Natural killer cell (primary cell): Measurements from ENCODE around the gene GAS2. TPM values are rescaled to one million over a fixed set of nuclear protein-coding genes. Genes with fewer than 3 reads are reported as not detected.

Experiments used
- ATAC-seq, 3 donors: fragments of 150-1000 bp in 2 of 3; fragments of 200-7000 bp in 1 of 3; cut with Tn5 transposase; 1 replicate in 1 of 3; 2 replicates in 2 of 3; pipeline ENCODE4 v1.10.0; 2021; ENCODE audit warnings: mild to moderate bottlenecking in 2 of 3, moderate library complexity in 2 of 3
- DNase-seq, 2 donors: peaks; one replicate each; pipeline versions ENCODE4 v3.0.0 to v3.0.0-alpha.2; 2013 to 2021; ENCODE audit warnings: mixed read lengths in 1 of 2
- H3K27ac ChIP-seq: one replicate; pipeline ENCODE4 v1.5.1; 2013; ENCODE audit warnings: mild to moderate bottlenecking, low read length
- H3K27me3 ChIP-seq: one replicate; pipeline ENCODE4 v1.6.1; 2013; ENCODE audit warnings: low read length; ENCODE audit not compliant: control insufficient read depth, insufficient read depth
- H3K36me3 ChIP-seq: one replicate; pipeline ENCODE4 v1.6.1; 2013; ENCODE audit warnings: low read length; ENCODE audit not compliant: control insufficient read depth, insufficient read depth
- H3K4me1 ChIP-seq: one replicate; pipeline ENCODE4 v1.6.1; 2013; ENCODE audit warnings: low read length; ENCODE audit not compliant: control insufficient read depth, insufficient read depth
- H3K4me3 ChIP-seq: one replicate; pipeline ENCODE4 v1.5.1; 2013; ENCODE audit warnings: low read length
- H3K9me3 ChIP-seq: one replicate; pipeline ENCODE4 v1.6.1; 2013; ENCODE audit warnings: low read length; ENCODE audit not compliant: control insufficient read depth, insufficient read depth
- H3K27ac Mint-ChIP-seq, 2 donors: one replicate each; pipeline ENCODE4 v1.8.0; 2022; ENCODE audit warnings: mild to moderate bottlenecking in 2 of 2, mixed read lengths in 2 of 2, moderate library complexity in 1 of 2
- H3K27me3 Mint-ChIP-seq, 2 donors: one replicate each; pipeline ENCODE4 v1.8.0; 2022; ENCODE audit warnings: low read depth in 2 of 2, mixed read lengths in 2 of 2
- H3K36me3 Mint-ChIP-seq: one replicate; pipeline ENCODE4 v1.8.0; 2022; ENCODE audit warnings: mixed read lengths
- H3K4me1 Mint-ChIP-seq, 2 donors: one replicate each; pipeline ENCODE4 v1.8.0; 2022; ENCODE audit warnings: mixed read lengths in 2 of 2
- H3K4me3 Mint-ChIP-seq: one replicate; pipeline ENCODE4 v1.8.0; 2022; ENCODE audit warnings: mild to moderate bottlenecking, moderate library complexity, mixed read lengths
- H3K9me3 Mint-ChIP-seq, 2 donors: one replicate each; pipeline ENCODE4 v1.8.0; 2022; ENCODE audit warnings: mixed read lengths in 2 of 2
- whole genome bisulfite sequencing: methylation state at CpG from one replicate; pipeline ENCODE4 v1.1.7; 2013; ENCODE audit warnings: missing lambda C conversion rate; ENCODE audit not compliant: insufficient coverage; 5-methylcytosine and 5-hydroxymethylcytosine counted together
- intact Hi-C: fragments of 100-400 bp; cut with micrococcal nuclease; formaldehyde crosslinking; loops from one replicate; pipeline ENCODE4 v1.14.2; 2022
- total RNA-seq, 4 donors: library from RNA; stranded (reverse); fragments of 120-200 nt in 1 of 4; gene quantifications; one replicate each; pipeline versions ENCODE4 v1.2.3 to v1.2.4, GENCODE V29; 2013 to 2022
- TF ChIP-seq, protein P1 (sequence below): fragments of 200-600 bp; IDR thresholded peaks from one replicate; pipeline ENCODE4 v1.8.0; 2022; ENCODE audit warnings: antibody characterized with exemption

GAS2 gene
- total RNA-seq, 3 donors from 2014 or later (not counting 1 experiment from before 2014, with no cell fraction given): 2.0 to 3.5 (median 2.5) TPM

DNA sequence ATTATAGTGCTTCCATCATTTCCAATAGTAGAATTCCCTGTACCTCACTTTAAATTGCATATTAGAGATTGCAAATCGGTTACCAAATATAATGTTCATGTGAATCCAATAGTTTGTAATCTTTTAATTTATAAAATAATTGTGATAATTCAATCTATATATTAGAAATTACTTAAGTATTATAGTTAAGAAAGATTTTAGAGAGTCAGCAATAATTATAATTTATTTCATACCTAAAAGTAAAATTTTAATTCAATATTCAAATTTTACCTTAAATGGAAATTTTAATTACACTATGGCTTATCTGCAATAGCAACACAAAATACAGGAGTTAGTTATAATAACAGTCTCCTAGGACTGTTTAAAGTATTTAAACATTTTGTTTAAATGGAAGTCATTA is 180.3 kb downstream of the GAS2 start:
- no peaks in the 10 kb centered on the region for H3K27me3 Mint-ChIP-seq
- H3K9me3 ChIP-seq: no peaks in the 10 kb centered on the region
- no peaks in the 10 kb centered on the region for H3K9me3 Mint-ChIP-seq
- H3K27ac ChIP-seq: no peak overlapping the region
- H3K27me3 ChIP-seq: no peaks in the 10 kb centered on the region
- DNase-seq (no peak), ATAC-seq (no peak)
- intact Hi-C loops: no loop called here
- no peaks in the 10 kb centered on the region for H3K36me3 ChIP-seq
- no CpG with 5 or more reads among the region's 1 CpG for WGBS
- H3K4me1 Mint-ChIP-seq: no peaks in the 10 kb centered on the region
- TF ChIP-seq, protein P1, sequence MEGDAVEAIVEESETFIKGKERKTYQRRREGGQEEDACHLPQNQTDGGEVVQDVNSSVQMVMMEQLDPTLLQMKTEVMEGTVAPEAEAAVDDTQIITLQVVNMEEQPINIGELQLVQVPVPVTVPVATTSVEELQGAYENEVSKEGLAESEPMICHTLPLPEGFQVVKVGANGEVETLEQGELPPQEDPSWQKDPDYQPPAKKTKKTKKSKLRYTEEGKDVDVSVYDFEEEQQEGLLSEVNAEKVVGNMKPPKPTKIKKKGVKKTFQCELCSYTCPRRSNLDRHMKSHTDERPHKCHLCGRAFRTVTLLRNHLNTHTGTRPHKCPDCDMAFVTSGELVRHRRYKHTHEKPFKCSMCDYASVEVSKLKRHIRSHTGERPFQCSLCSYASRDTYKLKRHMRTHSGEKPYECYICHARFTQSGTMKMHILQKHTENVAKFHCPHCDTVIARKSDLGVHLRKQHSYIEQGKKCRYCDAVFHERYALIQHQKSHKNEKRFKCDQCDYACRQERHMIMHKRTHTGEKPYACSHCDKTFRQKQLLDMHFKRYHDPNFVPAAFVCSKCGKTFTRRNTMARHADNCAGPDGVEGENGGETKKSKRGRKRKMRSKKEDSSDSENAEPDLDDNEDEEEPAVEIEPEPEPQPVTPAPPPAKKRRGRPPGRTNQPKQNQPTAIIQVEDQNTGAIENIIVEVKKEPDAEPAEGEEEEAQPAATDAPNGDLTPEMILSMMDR: no peak
- H3K4me1 ChIP-seq: no peaks in the 10 kb centered on the region
- no peaks in the 10 kb centered on the region for H3K36me3 Mint-ChIP-seq
- no peak overlapping the region for H3K27ac Mint-ChIP-seq
- H3K4me3 ChIP-seq: no peak overlapping the region
- no peak overlapping the region for H3K4me3 Mint-ChIP-seq

DNA sequence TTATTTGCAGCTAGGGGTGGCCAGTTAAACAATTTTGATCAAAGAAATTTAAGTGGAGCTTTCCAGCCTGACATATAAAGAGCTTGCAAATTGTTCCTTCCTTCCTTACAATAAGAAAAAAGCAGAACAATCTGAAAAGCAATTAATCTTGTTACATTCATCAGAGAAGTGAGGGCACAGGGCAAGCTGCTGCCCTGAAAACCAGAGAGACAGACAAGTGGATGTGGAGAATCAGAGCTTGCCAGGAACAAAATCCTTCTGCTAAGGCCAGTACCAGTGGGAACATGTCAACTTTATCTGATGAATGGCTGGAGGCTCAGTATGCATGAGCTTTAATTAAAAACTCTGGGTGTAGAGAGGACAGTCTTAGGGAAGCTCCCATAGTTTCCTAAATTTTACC is 185.1 kb downstream of the GAS2 start:
- intact Hi-C loops: no loop called here
- no peak overlapping the region for H3K4me3 ChIP-seq
- Mint-ChIP-seq H3K27me3 (peaks cover 7 to 9% of the 10 kb centered on the region in 2 donors), H3K27ac (no peak overlapping the region), H3K9me3 (peaks cover 0 to 3% of the 10 kb centered on the region in 2 donors), H3K4me3 (no peak overlapping the region), H3K4me1 (no peaks in the 10 kb centered on the region), H3K36me3 (no peaks in the 10 kb centered on the region)
- H3K4me1 ChIP-seq: no peaks in the 10 kb centered on the region
- H3K9me3 ChIP-seq: no peaks in the 10 kb centered on the region
- TF ChIP-seq, protein P1: no peak
- ATAC-seq (no peak), DNase-seq (no peak)
- H3K27ac ChIP-seq: no peak overlapping the region
- no peaks in the 10 kb centered on the region for H3K36me3 ChIP-seq
- no peaks in the 10 kb centered on the region for H3K27me3 ChIP-seq

DNA sequence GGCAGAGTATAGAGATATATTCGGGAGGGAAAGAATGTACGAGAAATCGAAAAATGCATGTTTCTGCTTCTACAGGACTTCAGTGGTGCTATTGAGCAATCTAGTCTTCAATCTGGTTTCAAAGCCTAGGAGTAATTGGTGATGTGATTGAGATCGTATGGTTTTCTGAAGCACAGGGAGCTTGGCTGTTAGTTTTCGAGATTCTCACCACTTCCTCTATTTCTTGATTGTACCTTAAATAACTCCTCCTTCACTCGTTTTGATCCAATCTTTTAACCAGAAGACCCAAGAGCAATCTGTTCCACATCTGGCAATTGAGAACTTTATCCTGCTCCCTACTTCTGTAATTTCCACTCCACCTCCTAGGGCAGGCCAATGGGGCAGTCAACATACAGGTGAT is 193.3 kb downstream of the GAS2 start:
- peaks cover 0 to 4% of the 10 kb centered on the region in 2 donors for H3K27me3 Mint-ChIP-seq
- 79% methylated on average over 6 of the region's 6 CpGs for WGBS
- TF ChIP-seq, protein P1: no peak
- H3K36me3 ChIP-seq: no peaks in the 10 kb centered on the region
- no peak for DNase-seq
- ATAC-seq: peak in 1 of 3 donors; percentile 14
- no peaks in the 10 kb centered on the region for H3K36me3 Mint-ChIP-seq
- no peaks in the 10 kb centered on the region for H3K4me1 Mint-ChIP-seq
- no peak overlapping the region for H3K27ac Mint-ChIP-seq
- no peaks in the 10 kb centered on the region for H3K27me3 ChIP-seq
- H3K4me3 Mint-ChIP-seq: no peak overlapping the region
- intact Hi-C loops: no loop called here
- H3K9me3 Mint-ChIP-seq: no peaks in the 10 kb centered on the region
- no peak overlapping the region for H3K4me3 ChIP-seq
- no peaks in the 10 kb centered on the region for H3K4me1 ChIP-seq
- H3K27ac ChIP-seq: no peak overlapping the region
- H3K9me3 ChIP-seq: no peaks in the 10 kb centered on the region

DNA sequence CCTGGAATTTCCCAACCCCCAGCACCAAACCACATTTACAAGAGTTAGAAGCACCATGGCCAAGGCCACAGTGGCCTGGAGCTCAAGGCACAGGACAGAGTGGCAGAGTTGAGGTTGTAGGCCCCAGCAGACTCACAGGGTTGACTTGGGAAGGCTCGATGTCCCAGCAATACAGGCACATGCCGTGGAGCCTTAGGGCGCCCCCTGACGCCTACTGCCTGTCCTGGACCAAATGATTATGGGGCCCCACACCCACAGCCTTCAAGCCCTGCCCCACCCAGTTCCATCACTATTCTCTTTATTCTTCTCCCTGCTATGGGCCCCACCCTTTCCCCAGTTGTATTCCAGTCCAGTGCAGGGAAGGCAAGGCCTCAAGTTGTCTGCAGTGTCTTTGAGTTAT is 193.8 kb downstream of the GAS2 start, which contains the start of gene CCDC179:
Gene CCDC179 (minus strand): TSS at position 234 of the 400 bp plus-strand sequence. CDS start 53 bp downstream, at position 181.
- ATAC-seq: no peak
- TF ChIP-seq, protein P1: no peak

More for the DNA sequence above, 193.8 kb downstream of the GAS2 start, which contains the start of gene CCDC179:
- Histone ChIP-seq H3K4me1 (no peaks in the 10 kb centered on the region), H3K9me3 (no peaks in the 10 kb centered on the region), H3K36me3 (no peaks in the 10 kb centered on the region), H3K4me3 (no peak within 1 kb of the TSS), H3K27ac (no peak within 1 kb of the TSS), H3K27me3 (no peaks in the 10 kb centered on the region)
- intact Hi-C loops: no loop called here
- H3K4me3 Mint-ChIP-seq: no peak within 1 kb of the TSS
- H3K27me3 Mint-ChIP-seq: no peaks in the 10 kb centered on the region
- 94% methylated on average over 4 of the region's 4 CpGs for WGBS
- no peaks in the 10 kb centered on the region for H3K4me1 Mint-ChIP-seq
- H3K27ac Mint-ChIP-seq: no peak within 1 kb of the TSS
- DNase-seq: no peak
- H3K36me3 Mint-ChIP-seq: no peaks in the 10 kb centered on the region
- no peaks in the 10 kb centered on the region for H3K9me3 Mint-ChIP-seq
